K562 (cell line): ENCODE measurements around the gene SLC23A2. TPM values are rescaled to one million over a fixed set of nuclear protein-coding genes. Genes with fewer than 3 reads are reported as not detected.

Experiments
- ATAC-seq: fragments of 200-7000 bp; cut with Tn5 transposase; 3 replicates; pipeline ENCODE4 v1.9.1; 2020; ENCODE audit warnings: moderate library complexity
- BruUV-seq: library from RNA; stranded (reverse); fragments of 400-500 nt; replicated peaks from 2 replicates; lab custom pipeline; 2021; lab: Mats Ljungman, UMichigan
- CTCF ChIA-PET: fragments of 300-600 bp; formaldehyde crosslinking; extraction: SDS; loops from one replicate; lab custom pipeline; 2021; ENCODE audit warnings: low intra/inter-chr PET ratio; lab: Yijun Ruan, JAX
- POLR2A ChIA-PET: fragments of 300-600, 350-650 bp; sonication (Branson Sonifier 250); formaldehyde crosslinking; extraction: SDS; loops from one replicate; lab custom pipeline; 2021; ENCODE audit warnings: antibody characterized with exemption, inconsistent platforms; lab: Yijun Ruan, JAX
- DNase-seq, 4 experiments: peaks; one replicate each; pipeline versions ENCODE4 v3.0.0 to v3.0.0-alpha.2; 2011 to 2018; ENCODE audit warnings: low spot score in 3 of 4, mixed read lengths in 3 of 4; ENCODE audit errors: extremely low read depth in 1 of 4
- FAIRE-seq: peaks from 2 replicates; lab custom pipeline; 2011; peaks lifted over from hg19 to GRCh38; lab: Jason Lieb, UNC
- H2AFZ ChIP-seq: 2 replicates; pipeline ENCODE4 v1.6.0; 2011; ENCODE audit warnings: low read depth, low read length, control low read depth, inconsistent platforms
- H3K27ac ChIP-seq: fragments of 200-600 bp; 3 replicates; pipeline ENCODE4 v1.8.0; 2011; ENCODE audit warnings: low read depth, mild to moderate bottlenecking, control low read depth, inconsistent platforms, low read length, moderate library complexity, mixed read lengths; ENCODE audit errors: extremely low read depth
- H3K27me3 ChIP-seq, 2 experiments: fragments of 300-600 bp in 1 of 2; 2 replicates in 1 of 2; 3 replicates in 1 of 2; pipeline versions ENCODE4 v1.6.0 to v1.8.0; 2011; ENCODE audit warnings: inconsistent platforms in 2 of 2, low read length in 2 of 2, mild to moderate bottlenecking in 1 of 2, mixed read lengths in 1 of 2, moderate library complexity in 1 of 2; ENCODE audit not compliant: control insufficient read depth in 2 of 2, insufficient read depth in 2 of 2
- H3K36me3 ChIP-seq: fragments of 300-600 bp; 3 replicates; pipeline ENCODE4 v1.8.0; 2011; ENCODE audit warnings: mild to moderate bottlenecking, low read length, inconsistent platforms; ENCODE audit not compliant: control insufficient read depth, insufficient read depth
- H3K4me1 ChIP-seq, 2 experiments: fragments of 200-600 bp in 1 of 2; replicated peaks in 1 of 2; 2 replicates in 1 of 2; 3 replicates in 1 of 2; pipeline versions ENCODE4 v1.5.1 to v1.8.0; 2011; ENCODE audit warnings: inconsistent platforms in 2 of 2, low read length in 2 of 2, mild to moderate bottlenecking in 1 of 2, mixed read lengths in 1 of 2, moderate library complexity in 1 of 2; ENCODE audit not compliant: control insufficient read depth in 2 of 2, insufficient read depth in 2 of 2
- H3K4me2 ChIP-seq: 2 replicates; pipeline ENCODE4 v1.6.1; 2011; ENCODE audit warnings: low read length, control low read depth, inconsistent platforms, mixed read lengths; ENCODE audit not compliant: insufficient read depth
- H3K4me3 ChIP-seq: fragments of 200-600 bp; sonication (generic), shearing (Covaris generic); 2 replicates; pipeline ENCODE4 v1.5.1; 2016; ENCODE audit warnings: control low read depth, inconsistent platforms
- H3K79me2 ChIP-seq: fragments of 200-600 bp; 3 replicates; pipeline ENCODE4 v1.8.0; 2011; ENCODE audit warnings: low read length, inconsistent platforms; ENCODE audit not compliant: control insufficient read depth, insufficient read depth
- H3K9ac ChIP-seq, 2 experiments: 2 replicates each; pipeline versions ENCODE4 v1.6.0 to v1.6.1; 2011; ENCODE audit warnings: low read depth in 2 of 2, low read length in 2 of 2, control low read depth in 1 of 2, inconsistent platforms in 1 of 2, mild to moderate bottlenecking in 1 of 2, mixed read lengths in 1 of 2; ENCODE audit not compliant: insufficient read depth in 1 of 2
- H3K9me1 ChIP-seq: one replicate; pipeline ENCODE4 v1.6.0; 2011; ENCODE audit warnings: inconsistent platforms, mild to moderate bottlenecking, low read length, moderate library complexity; ENCODE audit not compliant: control insufficient read depth, insufficient read depth
- H3K9me3 ChIP-seq: replicated peaks from 2 replicates; pipeline ENCODE4 v1.5.1; 2011; ENCODE audit warnings: low read depth, low read length, inconsistent platforms; ENCODE audit not compliant: control insufficient read depth, insufficient read depth
- H4K20me1 ChIP-seq: replicated peaks from 2 replicates; pipeline ENCODE4 v1.6.1; 2011; ENCODE audit warnings: low read length, inconsistent platforms, mixed read lengths; ENCODE audit not compliant: control insufficient read depth, insufficient read depth
- WGBS: fragments of 100-300 bp; shearing (Covaris generic); methylation state at CpG from one replicate; pipeline ENCODE4 v1.1.6; 2016; ENCODE audit warnings: low coverage, mixed read lengths; ENCODE audit not compliant: insufficient coverage; ENCODE audit errors: missing lambda C conversion rate; 5-methylcytosine and 5-hydroxymethylcytosine counted together
- in situ Hi-C: fragments of 300-500 bp; cut with MboI; formaldehyde crosslinking; loops from 4 replicates; pipeline ENCODE4 v1.15.0; 2018; ENCODE audit warnings: inconsistent platforms, mixed read lengths
- intact Hi-C: fragments of 100-400 bp; cut with micrococcal nuclease; formaldehyde crosslinking; loops from 2 replicates; pipeline ENCODE4 v1.14.2; 2022
- polyA plus RNA-seq, 8 experiments: library from polyadenylated mRNA; depleted of rRNA in 4 of 8; stranded (reverse) in 5 of 8; unstranded in 3 of 8; fragments of >200 nt; fragmentation: Nextera tagmentation in 2 of 8; fragmentation: Illumina TruSeq in 1 of 8; extraction: Ambion mirVana in 2 of 8; extraction: Trizol in 1 of 8; gene quantifications; 2 replicates each; pipeline versions ENCODE4 v1.2.1 to v1.2.3, GENCODE V29; 2011 to 2014; ENCODE audit warnings: inconsistent platforms in 1 of 8, missing spikeins in 1 of 8
- total RNA-seq, 7 experiments: library from RNA; depleted of rRNA in 6 of 7; stranded (reverse); fragments of >200 nt in 6 of 7; fragmentation: Illumina TruSeq in 2 of 7; extraction: Trizol in 2 of 7; gene quantifications; 2 replicates each; pipeline versions ENCODE4 v1.2.1 to v1.2.3, GENCODE V29; 2011 to 2021; ENCODE audit warnings: low replicate concordance in 1 of 7
- TF ChIP-seq, protein P1 (sequence below): sonication (generic); formaldehyde crosslinking; IDR thresholded peaks from 2 replicates; pipeline ENCODE4 v1.8.0; 2023; ENCODE audit warnings: mild to moderate bottlenecking, missing genetic modification reagents

Gene SLC23A2
- total and polyA plus RNA-seq, 9 of the 15 experiments (the other 6 are each of a cell fraction or from before 2014, with no cell fraction given): 0.39 to 6.7 (median 3.2) TPM

- no peak for FAIRE-seq
- BruUV-seq: no TSS peak
- H3K36me3 ChIP-seq: peaks cover 5% of the 10 kb centered on the region; the same call in 1 of the 3 replicates
Observed at GRCh38 chr20:4871486-4871885, 129.8 kb downstream of the SLC23A2 start.

More at GRCh38 chr20:4871486-4871885, 129.8 kb downstream of the SLC23A2 start:
- no peaks in the 10 kb centered on the region for H3K9me3 ChIP-seq
- ChIA-PET POLR2A (no interaction called here), CTCF (no interaction called here)
- WGBS: 65% methylated on average over 6 of the region's 6 CpGs
- H3K4me3 ChIP-seq: no peak overlapping the region
- H3K79me2 ChIP-seq: no peaks in the 10 kb centered on the region
- H3K27me3 ChIP-seq: no peaks in the 10 kb centered on the region
- in situ Hi-C loops: no loop called here
- H2AFZ ChIP-seq: no peak overlapping the region
- TF ChIP-seq, protein P1, sequence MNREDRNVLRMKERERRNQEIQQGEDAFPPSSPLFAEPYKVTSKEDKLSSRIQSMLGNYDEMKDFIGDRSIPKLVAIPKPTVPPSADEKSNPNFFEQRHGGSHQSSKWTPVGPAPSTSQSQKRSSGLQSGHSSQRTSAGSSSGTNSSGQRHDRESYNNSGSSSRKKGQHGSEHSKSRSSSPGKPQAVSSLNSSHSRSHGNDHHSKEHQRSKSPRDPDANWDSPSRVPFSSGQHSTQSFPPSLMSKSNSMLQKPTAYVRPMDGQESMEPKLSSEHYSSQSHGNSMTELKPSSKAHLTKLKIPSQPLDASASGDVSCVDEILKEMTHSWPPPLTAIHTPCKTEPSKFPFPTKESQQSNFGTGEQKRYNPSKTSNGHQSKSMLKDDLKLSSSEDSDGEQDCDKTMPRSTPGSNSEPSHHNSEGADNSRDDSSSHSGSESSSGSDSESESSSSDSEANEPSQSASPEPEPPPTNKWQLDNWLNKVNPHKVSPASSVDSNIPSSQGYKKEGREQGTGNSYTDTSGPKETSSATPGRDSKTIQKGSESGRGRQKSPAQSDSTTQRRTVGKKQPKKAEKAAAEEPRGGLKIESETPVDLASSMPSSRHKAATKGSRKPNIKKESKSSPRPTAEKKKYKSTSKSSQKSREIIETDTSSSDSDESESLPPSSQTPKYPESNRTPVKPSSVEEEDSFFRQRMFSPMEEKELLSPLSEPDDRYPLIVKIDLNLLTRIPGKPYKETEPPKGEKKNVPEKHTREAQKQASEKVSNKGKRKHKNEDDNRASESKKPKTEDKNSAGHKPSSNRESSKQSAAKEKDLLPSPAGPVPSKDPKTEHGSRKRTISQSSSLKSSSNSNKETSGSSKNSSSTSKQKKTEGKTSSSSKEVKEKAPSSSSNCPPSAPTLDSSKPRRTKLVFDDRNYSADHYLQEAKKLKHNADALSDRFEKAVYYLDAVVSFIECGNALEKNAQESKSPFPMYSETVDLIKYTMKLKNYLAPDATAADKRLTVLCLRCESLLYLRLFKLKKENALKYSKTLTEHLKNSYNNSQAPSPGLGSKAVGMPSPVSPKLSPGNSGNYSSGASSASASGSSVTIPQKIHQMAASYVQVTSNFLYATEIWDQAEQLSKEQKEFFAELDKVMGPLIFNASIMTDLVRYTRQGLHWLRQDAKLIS (CRISPR knock-in tag): no peak
- intact Hi-C loops: no loop called here
- H3K9me1 ChIP-seq: no peaks in the 10 kb centered on the region
- no peaks in the 10 kb centered on the region for H4K20me1 ChIP-seq
- no peak overlapping the region for H3K27ac ChIP-seq
- H3K4me1 ChIP-seq: no peaks in the 10 kb centered on the region
- no peak overlapping the region for H3K9ac ChIP-seq
- no peak for ATAC-seq
- DNase-seq: no peak
- H3K4me2 ChIP-seq: no peak overlapping the region
